ENCODE data around the gene DMXL1.

Gene DMXL1

GRCh38 chr5:119217183-119217582 is 146.3 kb downstream of the DMXL1 start:
- H3K36me3 ChIP-seq (ENCODE audit: control insufficient read depth, insufficient read depth, low read length), result no peaks in the 10 kb centered on the region
- H3K56ac ChIP-seq (ENCODE audit: low read length), result no peak overlapping the region
- no peak overlapping the region for H3K23ac ChIP-seq (ENCODE audit: low read length)
- H3K27me3 ChIP-seq (ENCODE audit: insufficient read depth, low read length, poor library complexity), result no peaks in the 10 kb centered on the region
- no peak overlapping the region for H4K5ac ChIP-seq (ENCODE audit: low read length)
- H4K8ac ChIP-seq (ENCODE audit: low read depth, low read length), result no peak overlapping the region
- no peak overlapping the region for H3K27ac ChIP-seq (ENCODE audit: low read depth, low read length)
- H3K4me1 ChIP-seq (ENCODE audit: control insufficient read depth, low read depth, low read length), result no peaks in the 10 kb centered on the region
- no peaks in the 10 kb centered on the region for H3K79me2 ChIP-seq (ENCODE audit: control insufficient read depth, insufficient read depth, low read length)
- no peaks in the 10 kb centered on the region for H3K79me1 ChIP-seq (ENCODE audit: low read length)
- no peak overlapping the region for H2BK5ac ChIP-seq (ENCODE audit: low read length)
- no peak overlapping the region for H3K4ac ChIP-seq (ENCODE audit: low read depth, low read length)
- no CpG with 5 or more reads among the region's 3 CpGs for WGBS (ENCODE audit: extremely low coverage, insufficient coverage, low lambda C conversion rate)
- H3K4me3 ChIP-seq (ENCODE audit: low read length), result no peak overlapping the region
- H3K18ac ChIP-seq (ENCODE audit: low read length), result no peak overlapping the region
- no peak overlapping the region for H3K9ac ChIP-seq (ENCODE audit: low read length)
- DNase-seq, result no peak
- no peak overlapping the region for H2BK15ac ChIP-seq (replicated peaks; ENCODE audit: low read depth)
- H3K4me2 ChIP-seq (ENCODE audit: low read length), result no peak overlapping the region
- H2BK120ac ChIP-seq (ENCODE audit: low read depth, low read length), result no peak overlapping the region
- no peak overlapping the region for H2AK5ac ChIP-seq (ENCODE audit: low read length)

- no peak overlapping the region for H3K27ac ChIP-seq (ENCODE audit: low read depth, low read length)
- no peaks in the 10 kb centered on the region for H3K79me2 ChIP-seq (ENCODE audit: control insufficient read depth, insufficient read depth, low read length)
- H3K27me3 ChIP-seq (ENCODE audit: insufficient read depth, low read length, poor library complexity), result no peaks in the 10 kb centered on the region
- H4K8ac ChIP-seq (ENCODE audit: low read depth, low read length), result no peak overlapping the region
- no peaks in the 10 kb centered on the region for H3K79me1 ChIP-seq (ENCODE audit: low read length)
- no peak overlapping the region for H3K9ac ChIP-seq (ENCODE audit: low read length)
- no peak overlapping the region for H3K4ac ChIP-seq (ENCODE audit: low read depth, low read length)
- no peak overlapping the region for H2AK5ac ChIP-seq (ENCODE audit: low read length)
- H4K5ac ChIP-seq (ENCODE audit: low read length), result no peak overlapping the region
- H2BK5ac ChIP-seq (ENCODE audit: low read length), result no peak overlapping the region
- no peak overlapping the region for H3K4me3 ChIP-seq (ENCODE audit: low read length)
- no peak overlapping the region for H2BK120ac ChIP-seq (ENCODE audit: low read depth, low read length)
- H3K36me3 ChIP-seq (ENCODE audit: control insufficient read depth, insufficient read depth, low read length), result no peaks in the 10 kb centered on the region
- no peaks in the 10 kb centered on the region for H3K4me1 ChIP-seq (ENCODE audit: control insufficient read depth, low read depth, low read length)
- no peak overlapping the region for H3K56ac ChIP-seq (ENCODE audit: low read length)
- no peak overlapping the region for H3K4me2 ChIP-seq (ENCODE audit: low read length)
- H2BK15ac ChIP-seq (replicated peaks; ENCODE audit: low read depth), result no peak overlapping the region
- no peak overlapping the region for H3K18ac ChIP-seq (ENCODE audit: low read length)
- no peak overlapping the region for H3K23ac ChIP-seq (ENCODE audit: low read length)
- no CpG with 5 or more reads among the region's 6 CpGs for WGBS (ENCODE audit: extremely low coverage, insufficient coverage, low lambda C conversion rate)
- DNase-seq, result no peak
These were observed 148.2 kb downstream of the DMXL1 start for GRCh38 chr5:119218830-119219782.

- H2BK15ac ChIP-seq (replicated peaks; ENCODE audit: low read depth), result no peak overlapping the region
- no peak overlapping the region for H4K8ac ChIP-seq (ENCODE audit: low read depth, low read length)
- no peak overlapping the region for H2BK120ac ChIP-seq (ENCODE audit: low read depth, low read length)
- no peak overlapping the region for H3K56ac ChIP-seq (ENCODE audit: low read length)
- H3K18ac ChIP-seq (ENCODE audit: low read length), result no peak overlapping the region
- H3K79me2 ChIP-seq (ENCODE audit: control insufficient read depth, insufficient read depth, low read length), result no peaks in the 10 kb centered on the region
- no peak overlapping the region for H2AK5ac ChIP-seq (ENCODE audit: low read length)
- no peaks in the 10 kb centered on the region for H3K36me3 ChIP-seq (ENCODE audit: control insufficient read depth, insufficient read depth, low read length)
- no peaks in the 10 kb centered on the region for H3K4me1 ChIP-seq (ENCODE audit: control insufficient read depth, low read depth, low read length)
- H3K9ac ChIP-seq (ENCODE audit: low read length), result no peak overlapping the region
- H3K4me2 ChIP-seq (ENCODE audit: low read length), result no peak overlapping the region
- peak; percentile 8 for DNase-seq
- no peak overlapping the region for H3K27ac ChIP-seq (ENCODE audit: low read depth, low read length)
- H3K79me1 ChIP-seq (ENCODE audit: low read length), result no peaks in the 10 kb centered on the region
- no peak overlapping the region for H3K4ac ChIP-seq (ENCODE audit: low read depth, low read length)
- no peaks in the 10 kb centered on the region for H3K27me3 ChIP-seq (ENCODE audit: insufficient read depth, low read length, poor library complexity)
- no peak overlapping the region for H3K4me3 ChIP-seq (ENCODE audit: low read length)
- no CpG with 5 or more reads among the region's 1 CpG for WGBS (ENCODE audit: extremely low coverage, insufficient coverage, low lambda C conversion rate)
- H2BK5ac ChIP-seq (ENCODE audit: low read length), result no peak overlapping the region
- H3K23ac ChIP-seq (ENCODE audit: low read length), result no peak overlapping the region
- H4K5ac ChIP-seq (ENCODE audit: low read length), result no peak overlapping the region
These were observed 149.8 kb downstream of the DMXL1 start for GRCh38 chr5:119220576-119221197.

GRCh38 chr5:119221330-119221729 is 150.4 kb downstream of the DMXL1 start:
- H3K79me2 ChIP-seq (ENCODE audit: control insufficient read depth, insufficient read depth, low read length), result no peaks in the 10 kb centered on the region
- no peak overlapping the region for H3K18ac ChIP-seq (ENCODE audit: low read length)
- no peak overlapping the region for H2BK120ac ChIP-seq (ENCODE audit: low read depth, low read length)
- no peak overlapping the region for H2AK5ac ChIP-seq (ENCODE audit: low read length)
- no peak overlapping the region for H3K27ac ChIP-seq (ENCODE audit: low read depth, low read length)
- H4K8ac ChIP-seq (ENCODE audit: low read depth, low read length), result no peak overlapping the region
- no peak for DNase-seq
- H3K9ac ChIP-seq (ENCODE audit: low read length), result no peak overlapping the region
- H3K4ac ChIP-seq (ENCODE audit: low read depth, low read length), result no peak overlapping the region
- no peak overlapping the region for H2BK5ac ChIP-seq (ENCODE audit: low read length)
- H3K4me2 ChIP-seq (ENCODE audit: low read length), result no peak overlapping the region
- no peak overlapping the region for H3K4me3 ChIP-seq (ENCODE audit: low read length)
- H3K79me1 ChIP-seq (ENCODE audit: low read length), result no peaks in the 10 kb centered on the region
- H3K36me3 ChIP-seq (ENCODE audit: control insufficient read depth, insufficient read depth, low read length), result no peaks in the 10 kb centered on the region
- H4K5ac ChIP-seq (ENCODE audit: low read length), result no peak overlapping the region
- no peak overlapping the region for H3K23ac ChIP-seq (ENCODE audit: low read length)
- H3K56ac ChIP-seq (ENCODE audit: low read length), result no peak overlapping the region
- no peaks in the 10 kb centered on the region for H3K4me1 ChIP-seq (ENCODE audit: control insufficient read depth, low read depth, low read length)
- no peak overlapping the region for H2BK15ac ChIP-seq (replicated peaks; ENCODE audit: low read depth)
- no peaks in the 10 kb centered on the region for H3K27me3 ChIP-seq (ENCODE audit: insufficient read depth, low read length, poor library complexity)

GRCh38 chr5:119229950-119230349 is 159.1 kb downstream of the DMXL1 start:
- no peak overlapping the region for H3K4me3 ChIP-seq (ENCODE audit: low read length)
- H3K56ac ChIP-seq (ENCODE audit: low read length), result no peak overlapping the region
- no peak overlapping the region for H2BK15ac ChIP-seq (replicated peaks; ENCODE audit: low read depth)
- H3K27me3 ChIP-seq (ENCODE audit: insufficient read depth, low read length, poor library complexity), result no peaks in the 10 kb centered on the region
- no peak overlapping the region for H3K4me2 ChIP-seq (ENCODE audit: low read length)
- H3K23ac ChIP-seq (ENCODE audit: low read length), result no peak overlapping the region
- H3K4ac ChIP-seq (ENCODE audit: low read depth, low read length), result no peak overlapping the region
- no peak overlapping the region for H3K18ac ChIP-seq (ENCODE audit: low read length)
- H3K36me3 ChIP-seq (ENCODE audit: control insufficient read depth, insufficient read depth, low read length), result no peaks in the 10 kb centered on the region
- no peak overlapping the region for H2BK5ac ChIP-seq (ENCODE audit: low read length)
- no peak overlapping the region for H3K9ac ChIP-seq (ENCODE audit: low read length)
- no peak overlapping the region for H4K5ac ChIP-seq (ENCODE audit: low read length)
- H3K27ac ChIP-seq (ENCODE audit: low read depth, low read length), result no peak overlapping the region
- DNase-seq, result no peak
- H3K79me2 ChIP-seq (ENCODE audit: control insufficient read depth, insufficient read depth, low read length), result no peaks in the 10 kb centered on the region
- no peaks in the 10 kb centered on the region for H3K79me1 ChIP-seq (ENCODE audit: low read length)
- H4K8ac ChIP-seq (ENCODE audit: low read depth, low read length), result no peak overlapping the region
- H2AK5ac ChIP-seq (ENCODE audit: low read length), result no peak overlapping the region
- no peak overlapping the region for H2BK120ac ChIP-seq (ENCODE audit: low read depth, low read length)
- no peaks in the 10 kb centered on the region for H3K4me1 ChIP-seq (ENCODE audit: control insufficient read depth, low read depth, low read length)

Measured in mesendoderm (in vitro differentiated cells).